ENCODE data around the gene TMEM131L.
"Not testable (repeated sequence)": the region's sequence is repeated elsewhere in the genome, so short reads cannot be mapped to it uniquely, and the experiment has no call there.

Gene TMEM131L

GRCh38 chr4:153528705-153529485 is 62.7 kb downstream of the TMEM131L start:
- no peak for DNase-seq

- DNase-seq, result no peak
These were observed 63.5 kb downstream of the TMEM131L start for GRCh38 chr4:153529646-153530045.

DNA sequence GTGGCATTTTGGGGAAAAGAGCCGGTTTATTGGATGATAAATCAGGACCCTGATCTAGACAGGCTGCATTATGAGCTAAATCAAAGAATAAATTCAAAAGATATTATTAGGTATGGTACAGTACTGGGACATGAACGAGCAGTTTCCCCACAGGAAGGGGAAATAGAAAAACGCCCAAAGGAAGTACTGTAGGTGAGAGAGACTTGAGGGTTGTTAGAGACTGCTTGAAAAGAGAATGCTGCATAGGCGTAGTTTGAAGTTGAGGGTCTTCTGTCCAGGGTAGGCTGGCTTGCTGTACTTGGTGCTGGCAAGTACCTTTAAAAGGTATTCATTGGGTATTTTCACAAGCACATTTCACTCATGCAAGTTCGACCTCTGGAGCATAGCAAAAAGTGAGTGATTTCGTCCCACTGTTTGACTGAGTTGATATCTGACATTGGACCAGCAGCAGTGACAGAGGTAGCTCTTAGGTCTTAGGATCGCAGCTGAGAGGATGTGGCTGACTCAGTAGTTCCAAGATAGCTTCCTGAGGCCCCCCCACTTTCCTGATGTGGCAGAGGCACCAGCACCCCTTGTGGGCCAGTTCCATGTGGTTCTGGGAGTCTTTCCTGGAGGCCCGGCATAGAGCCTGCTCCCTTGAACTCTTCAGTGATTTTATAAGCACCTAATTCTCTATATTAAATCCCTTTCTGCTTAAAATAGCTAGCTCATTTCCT is 64.3 kb downstream of the TMEM131L start:
- no peak for DNase-seq

DNA sequence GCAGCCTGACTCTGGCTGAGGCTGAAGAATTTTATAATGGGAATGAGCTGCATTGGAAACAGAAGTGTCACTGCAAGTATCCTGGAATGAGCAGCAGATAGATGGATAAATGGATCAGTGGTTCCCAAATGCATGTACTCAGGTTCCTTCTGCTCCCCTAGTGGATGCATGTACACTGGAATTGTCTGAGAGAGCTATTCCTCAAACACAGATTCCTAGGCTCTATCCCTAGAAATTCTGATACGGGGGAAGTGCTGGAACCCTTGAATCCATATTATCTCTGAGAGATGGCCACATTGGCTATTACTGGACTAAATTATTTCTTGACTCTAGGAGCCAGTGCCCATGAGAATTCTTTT is 64.8 kb downstream of the TMEM131L start:
- DNase-seq, result no peak

GRCh38 chr4:153531976-153532626 is 65.9 kb downstream of the TMEM131L start:
- DNase-seq, result no peak

- no peak for DNase-seq
These were observed 66.5 kb downstream of the TMEM131L start for GRCh38 chr4:153532636-153533035.

DNA sequence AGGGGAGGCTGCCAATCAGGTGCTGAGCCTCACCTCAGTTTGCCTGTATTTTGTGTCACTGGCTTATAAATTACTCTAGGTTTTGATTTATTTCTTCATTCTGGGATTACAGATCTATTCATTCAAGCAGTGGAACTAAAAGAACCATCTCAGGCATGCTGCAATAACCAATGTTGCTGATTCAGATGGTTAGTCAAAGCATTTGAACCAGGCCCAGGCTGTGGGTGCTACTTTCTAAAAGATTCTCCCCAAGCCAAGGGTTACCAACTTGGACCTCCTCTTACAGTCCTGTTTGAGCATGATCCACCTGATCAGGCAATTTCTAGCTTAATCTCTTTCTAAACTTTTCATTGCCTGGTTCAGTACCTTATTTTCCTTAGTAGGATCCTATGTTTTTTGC is 67.2 kb downstream of the TMEM131L start:
- no peak for DNase-seq

- no peak for DNase-seq
These were observed 68.9 kb downstream of the TMEM131L start for GRCh38 chr4:153534792-153535629.

DNA sequence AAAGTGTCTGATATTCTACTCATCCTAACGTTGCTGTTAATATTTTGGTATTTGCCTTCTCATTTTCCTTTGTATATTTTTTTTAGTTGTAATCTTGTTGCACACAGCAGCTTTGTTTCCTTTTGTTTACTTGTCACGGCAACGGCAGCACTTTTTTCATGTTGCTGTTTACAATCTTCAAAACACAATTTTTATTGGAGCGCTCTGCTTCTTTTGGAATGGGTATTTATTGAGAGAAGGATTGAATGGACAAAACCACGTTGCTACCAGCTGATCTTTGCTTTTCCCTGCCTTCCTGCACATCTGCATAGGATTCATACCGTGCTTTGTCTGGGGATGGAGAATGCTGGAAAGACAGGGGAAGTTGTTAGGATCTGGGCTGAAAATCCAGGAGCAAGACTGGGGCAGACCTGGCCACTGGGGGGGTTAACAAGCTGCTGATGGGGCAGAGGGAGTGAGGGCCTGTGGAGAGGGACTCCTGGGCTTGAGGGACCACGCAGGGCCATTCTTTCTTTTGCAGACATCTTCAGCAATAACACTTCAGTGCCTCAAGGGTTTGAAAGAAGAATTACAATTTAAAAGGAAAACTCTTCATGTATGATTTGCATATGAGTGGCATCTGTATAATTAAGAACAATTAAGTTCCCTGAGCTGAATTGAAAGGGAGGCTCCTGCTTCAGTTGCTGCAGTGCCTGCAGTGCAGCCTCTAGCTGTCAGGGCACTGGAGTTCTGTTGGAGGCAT is 69.8 kb downstream of the TMEM131L start:
- no peak for DNase-seq

DNA sequence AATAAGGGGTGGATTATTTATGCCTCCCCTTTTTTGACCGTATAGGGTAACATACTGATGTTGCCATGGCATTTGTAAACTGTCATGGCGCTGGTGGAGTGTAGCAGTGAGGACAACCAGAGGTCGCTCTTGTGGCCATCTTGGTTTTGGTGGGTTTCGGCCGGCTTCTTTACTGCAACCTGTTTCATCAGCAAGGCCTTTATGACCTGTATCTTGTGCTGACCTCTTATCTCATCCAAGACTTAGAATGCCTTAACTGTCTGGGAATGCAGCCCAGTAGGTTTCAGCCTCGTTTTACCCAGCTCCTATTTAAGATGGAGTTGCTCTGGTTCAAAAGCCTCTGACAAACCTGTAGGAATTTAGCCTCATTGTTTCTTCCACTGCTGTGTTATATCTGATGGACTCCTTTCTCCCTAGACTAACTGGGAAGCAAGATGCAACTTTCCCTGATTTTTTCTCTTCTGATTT is 71.4 kb downstream of the TMEM131L start:
- no peak for DNase-seq

GRCh38 chr4:153538487-153539357 is 72.6 kb downstream of the TMEM131L start:
- no peak for DNase-seq

DNA sequence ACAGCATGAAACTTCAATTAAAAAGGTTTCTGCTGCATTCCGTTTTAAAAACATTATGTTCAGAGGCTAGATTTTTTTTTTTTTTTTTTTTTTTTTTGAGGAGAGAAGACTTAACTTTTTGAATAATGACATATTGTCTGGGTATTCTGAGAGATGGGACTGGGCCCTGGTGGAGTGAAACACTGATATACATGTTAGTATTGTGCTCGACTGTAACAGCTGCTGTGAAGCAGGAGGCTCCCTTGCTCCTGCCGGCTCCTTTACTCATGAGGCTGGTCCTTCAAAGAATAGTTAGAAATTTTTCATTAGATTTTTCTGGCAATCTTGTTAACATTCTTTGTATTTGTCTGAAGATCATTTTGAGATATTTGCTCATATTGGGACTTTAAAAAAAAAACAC is 73.3 kb downstream of the TMEM131L start:
- DNase-seq, result no peak

DNA sequence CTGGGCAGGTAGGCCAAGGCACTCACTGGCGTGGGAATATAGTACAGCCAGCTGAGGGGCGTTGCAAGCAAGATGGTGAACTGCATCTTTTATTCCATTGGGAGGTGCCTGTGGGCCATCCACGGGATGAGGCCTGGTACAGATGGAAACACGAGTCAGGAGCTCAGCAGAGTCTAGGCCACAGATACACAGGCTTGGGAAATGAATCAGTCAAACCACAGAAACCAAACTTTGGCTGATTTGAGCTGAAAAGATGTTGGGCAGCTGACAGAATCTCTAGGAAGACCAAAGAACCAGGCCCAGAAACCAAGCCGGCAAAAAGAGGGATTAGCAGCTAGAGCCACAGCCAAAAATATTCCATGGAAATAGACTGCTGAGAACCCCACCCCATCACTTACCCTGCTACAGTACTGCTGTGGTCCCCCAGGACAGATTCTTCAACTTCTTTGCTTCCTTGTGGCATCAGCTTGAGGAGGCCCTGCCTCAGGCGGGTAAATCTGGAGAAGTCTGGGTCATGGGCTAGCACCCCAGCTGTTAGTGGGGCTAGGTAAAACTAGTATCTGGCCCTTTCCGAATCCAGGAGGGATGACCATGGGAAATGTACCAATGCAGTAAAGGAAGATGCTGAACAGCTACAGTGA is 75.4 kb downstream of the TMEM131L start:
- DNase-seq, result no peak

GRCh38 chr4:153542131-153542530 is 76.0 kb downstream of the TMEM131L start:
- no peak for DNase-seq

DNA sequence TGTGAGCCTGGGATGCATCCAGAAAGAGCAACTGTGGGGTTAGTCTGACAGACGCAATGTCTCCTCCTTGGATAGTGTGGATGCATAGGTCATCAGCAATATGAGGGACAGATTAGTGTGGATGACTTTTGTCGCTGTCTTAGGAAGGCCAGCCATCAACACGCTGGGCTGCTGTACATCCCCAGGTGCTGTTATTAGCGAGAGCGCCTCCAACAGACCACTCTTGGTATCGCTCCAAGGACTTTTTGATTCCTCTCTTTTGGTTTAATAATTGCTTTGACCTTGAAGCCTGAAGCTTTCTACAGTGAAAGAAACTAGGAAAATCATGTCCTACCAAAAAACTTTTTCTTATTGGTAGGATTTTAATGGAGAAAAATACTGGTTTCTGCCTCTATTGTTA is 76.7 kb downstream of the TMEM131L start:
- no peak for DNase-seq

DNA sequence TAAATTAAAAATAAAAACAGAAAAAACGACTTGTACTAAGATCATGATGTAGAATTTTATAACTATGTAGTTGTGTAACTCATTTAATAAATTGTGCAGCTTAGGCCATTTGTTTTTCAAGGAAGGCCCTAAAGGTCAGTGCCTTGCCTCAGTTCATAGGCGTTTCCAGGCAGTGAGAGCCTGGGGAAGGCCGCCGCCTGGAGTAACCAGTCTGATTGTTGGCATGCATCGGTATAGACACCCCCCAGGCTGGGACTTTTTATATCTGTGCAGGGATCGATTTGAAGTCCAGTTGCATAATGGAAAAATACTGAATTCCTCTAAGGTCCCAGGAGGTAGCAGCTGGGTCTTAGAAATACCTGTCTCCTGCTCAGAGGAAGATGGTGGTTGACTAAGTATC is 77.2 kb downstream of the TMEM131L start:
- no peak for DNase-seq

GRCh38 chr4:153545822-153546221 is 79.7 kb downstream of the TMEM131L start:
- no peak for DNase-seq

GRCh38 chr4:153546280-153546679 is 80.1 kb downstream of the TMEM131L start:
- DNase-seq, result no peak

- no peak for DNase-seq
These were observed 81.4 kb downstream of the TMEM131L start for GRCh38 chr4:153547520-153547919.

DNA sequence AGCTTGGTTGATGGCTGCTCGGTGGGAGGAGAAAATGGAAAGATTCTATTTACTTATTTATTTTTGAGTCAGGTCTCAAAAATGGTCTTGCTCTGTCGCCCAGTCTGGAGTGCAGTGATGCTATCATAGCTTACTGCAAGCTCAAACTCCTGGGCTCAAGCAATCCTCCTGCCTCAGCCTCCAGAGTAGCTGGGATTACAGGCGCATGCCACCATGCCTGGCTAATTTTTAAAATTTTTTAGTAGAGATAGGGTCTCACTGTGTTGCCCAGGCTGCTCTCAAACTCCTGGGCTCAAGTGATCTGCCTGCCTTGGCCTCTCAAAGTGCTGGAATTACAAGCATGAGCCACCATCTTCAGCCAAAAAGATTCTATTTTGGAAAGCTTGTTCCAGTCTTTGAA is 82.7 kb downstream of the TMEM131L start:
- DNase-seq, result not testable (repeated sequence)

GRCh38 chr4:153549405-153549804 is 83.2 kb downstream of the TMEM131L start:
- no peak for DNase-seq

Data from NCI-H187 (cell line).